AG04449 (cell line): ENCODE results near the gene ZC3H7B.
"Not testable (repeated sequence)": the region's sequence is repeated elsewhere in the genome, so short reads cannot be mapped to it uniquely, and the experiment has no call there.

Source experiments
- CTCF ChIA-PET: fragments of 350-600 bp; formaldehyde crosslinking; extraction: SDS; loops from one replicate; lab custom pipeline; 2021; ENCODE audit warnings: antibody characterized with exemption; lab: Yijun Ruan, JAX
- POLR2A ChIA-PET: fragments of 400-600, 350-600 bp; formaldehyde crosslinking; extraction: SDS; loops from one replicate; lab custom pipeline; 2020; ENCODE audit warnings: antibody characterized with exemption, inconsistent platforms; lab: Yijun Ruan, JAX
- DNase-seq: peaks from one replicate; pipeline ENCODE4 v3.0.0-alpha.2; 2010; ENCODE audit warnings: low read depth, low spot score
- H3K4me3 ChIP-seq: 2 replicates; pipeline ENCODE4 v1.5.1; 2011; ENCODE audit warnings: low read depth, mild to moderate bottlenecking, control low read depth, low read length
- TF ChIP-seq, protein P1 (sequence below): IDR thresholded peaks from one replicate; pipeline ENCODE4 v1.5.1; 2011; ENCODE audit warnings: mild to moderate bottlenecking, moderate library complexity, low read length, control low read depth, inconsistent platforms; ENCODE audit not compliant: insufficient read depth; ENCODE audit errors: missing control alignments

Gene ZC3H7B

GRCh38 chr22:41401781-41402648 lies 100.7 kb downstream of the ZC3H7B start:
- ChIA-PET POLR2A (interaction anchor here (1.0 to 1.8 kb wide), 6 partner anchors 9 to 165 kb away, joined by 3 to 9 read pairs (median 4); partner anchors contain the start of genes ACO2, PHF5A, TEF and TOB2), CTCF (interaction anchor here (0.8 to 4.7 kb wide), 15 partner anchors 8 to 195 kb away, joined by 3 to 46 read pairs (median 4); no protein-coding TSS in a partner anchor)
- H3K4me3 ChIP-seq, result no peak overlapping the region
- TF ChIP-seq, protein P1, sequence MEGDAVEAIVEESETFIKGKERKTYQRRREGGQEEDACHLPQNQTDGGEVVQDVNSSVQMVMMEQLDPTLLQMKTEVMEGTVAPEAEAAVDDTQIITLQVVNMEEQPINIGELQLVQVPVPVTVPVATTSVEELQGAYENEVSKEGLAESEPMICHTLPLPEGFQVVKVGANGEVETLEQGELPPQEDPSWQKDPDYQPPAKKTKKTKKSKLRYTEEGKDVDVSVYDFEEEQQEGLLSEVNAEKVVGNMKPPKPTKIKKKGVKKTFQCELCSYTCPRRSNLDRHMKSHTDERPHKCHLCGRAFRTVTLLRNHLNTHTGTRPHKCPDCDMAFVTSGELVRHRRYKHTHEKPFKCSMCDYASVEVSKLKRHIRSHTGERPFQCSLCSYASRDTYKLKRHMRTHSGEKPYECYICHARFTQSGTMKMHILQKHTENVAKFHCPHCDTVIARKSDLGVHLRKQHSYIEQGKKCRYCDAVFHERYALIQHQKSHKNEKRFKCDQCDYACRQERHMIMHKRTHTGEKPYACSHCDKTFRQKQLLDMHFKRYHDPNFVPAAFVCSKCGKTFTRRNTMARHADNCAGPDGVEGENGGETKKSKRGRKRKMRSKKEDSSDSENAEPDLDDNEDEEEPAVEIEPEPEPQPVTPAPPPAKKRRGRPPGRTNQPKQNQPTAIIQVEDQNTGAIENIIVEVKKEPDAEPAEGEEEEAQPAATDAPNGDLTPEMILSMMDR, result no peak
- no peak for DNase-seq

GRCh38 chr22:41402851-41403250 lies 101.5 kb downstream of the ZC3H7B start:
- CTCF ChIA-PET, result interaction anchor here (0.8 to 4.7 kb wide), 29 partner anchors 10 to 480 kb away, joined by 3 to 46 read pairs (median 5); partner anchors contain the start of gene TEF
- not testable (repeated sequence) for DNase-seq, H3K4me3 ChIP-seq
- POLR2A ChIA-PET, result interaction anchor here (1.1 to 1.8 kb wide), 3 partner anchors 10 to 122 kb away, joined by 3 to 9 read pairs (median 4); partner anchors contain the start of gene TOB2

GRCh38 chr22:41403532-41404318 lies 102.4 kb downstream of the ZC3H7B start:
- no peak overlapping the region for H3K4me3 ChIP-seq
- ChIA-PET CTCF (interaction anchor here (0.6 to 4.7 kb wide), 42 partner anchors 11 to 481 kb away, joined by 3 to 46 read pairs (median 4); partner anchors contain the start of genes ACO2, PHF5A, POLR3H and TEF), POLR2A (interaction anchor here (1.0 to 1.1 kb wide), 3 partner anchors 43 to 120 kb away, joined by 3 to 5 read pairs (median 3); partner anchors contain the start of gene TOB2)
- no peak for DNase-seq
- TF ChIP-seq, protein P1, result peak; percentile 92

DNA sequence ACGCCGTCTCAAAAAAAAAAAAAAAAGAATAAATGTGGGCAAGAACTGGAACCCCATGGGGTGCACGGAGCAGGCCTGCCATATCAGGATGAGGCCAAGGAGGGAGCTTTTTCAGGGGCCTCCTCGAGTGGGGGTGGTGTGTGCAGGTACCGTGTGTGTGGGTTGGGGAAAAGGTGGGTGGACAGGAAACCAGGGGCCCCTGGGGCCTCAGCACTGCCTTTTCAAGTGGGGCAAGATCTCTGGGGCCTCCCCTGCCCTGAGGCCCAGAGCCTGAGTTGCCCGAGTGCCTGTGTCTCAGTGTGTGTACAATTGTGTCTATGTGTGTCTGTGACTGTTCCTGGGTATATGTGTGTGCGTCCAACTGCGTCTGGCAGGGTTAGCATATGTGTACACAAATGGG lies 104.3 kb downstream of the ZC3H7B start:
- ChIA-PET POLR2A (no interaction called here), CTCF (interaction anchor here (0.9 to 4.7 kb wide), 4 partner anchors 9 to 192 kb away, joined by 3 to 46 read pairs (median 15); no protein-coding TSS in a partner anchor)
- DNase-seq, result no peak
- no peak overlapping the region for H3K4me3 ChIP-seq
- TF ChIP-seq, protein P1, result no peak

DNA sequence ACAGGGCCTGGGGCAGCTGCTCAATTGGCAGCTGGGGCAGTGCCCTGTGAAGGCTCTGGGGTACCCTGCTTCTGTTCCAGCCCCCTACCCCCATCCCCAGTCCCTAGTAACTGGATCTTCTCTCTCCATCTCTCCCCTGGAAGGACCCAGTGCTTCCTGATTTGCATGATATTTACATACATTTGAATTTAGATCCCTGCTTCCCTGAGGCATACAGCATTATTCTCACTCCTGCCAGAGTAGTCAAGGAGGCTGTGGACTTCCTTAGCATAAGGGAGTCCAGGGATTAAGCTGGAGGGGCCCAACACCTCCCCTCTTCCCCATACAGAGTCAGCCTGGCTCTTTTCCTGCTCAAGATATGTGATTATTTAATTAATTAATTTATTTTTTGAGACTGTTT lies 105.1 kb downstream of the ZC3H7B start:
- DNase-seq, result no peak
- ChIA-PET CTCF (interaction anchor here (1.2 kb wide), 1 partner anchor 126 kb away, joined by 4 read pairs; no protein-coding TSS in a partner anchor), POLR2A (no interaction called here)
- TF ChIP-seq, protein P1, result no peak
- H3K4me3 ChIP-seq, result no peak overlapping the region

- DNase-seq, result no peak
- H3K4me3 ChIP-seq, result no peak overlapping the region
- ChIA-PET CTCF (interaction anchor here (1.2 kb wide), 1 partner anchor 125 kb away, joined by 4 read pairs; no protein-coding TSS in a partner anchor), POLR2A (interaction anchor here (0.6 kb wide), 1 partner anchor 19 kb away, joined by 3 read pairs; no protein-coding TSS in a partner anchor)
- TF ChIP-seq, protein P1, result no peak
These were observed 106.1 kb downstream of the ZC3H7B start for GRCh38 chr22:41407433-41407832.
